GM12865 (cell line): ENCODE measurements around the gene DGCR2.
A peak's percentile ranks its signal among the peaks of the same experiment; 100 is the strongest.
"Not testable (repeated sequence)": the region's sequence is repeated elsewhere in the genome, so short reads cannot be mapped to it uniquely, and the experiment has no call there.

Source experiments
- DNase-seq: peaks from one replicate; pipeline ENCODE4 v3.0.0; 2010; ENCODE audit warnings: low read depth
- H3K4me3 ChIP-seq: 2 replicates; pipeline ENCODE4 v1.5.1; 2011; ENCODE audit warnings: mild to moderate bottlenecking, low read depth, low read length, control low read depth
- TF ChIP-seq, protein P1 (sequence below): IDR thresholded peaks from 2 replicates; pipeline ENCODE4 v1.5.1; 2011; ENCODE audit warnings: low read length, control low read depth, low read depth, inconsistent platforms; ENCODE audit not compliant: insufficient read depth; ENCODE audit errors: missing control alignments

DGCR2 gene

DNA sequence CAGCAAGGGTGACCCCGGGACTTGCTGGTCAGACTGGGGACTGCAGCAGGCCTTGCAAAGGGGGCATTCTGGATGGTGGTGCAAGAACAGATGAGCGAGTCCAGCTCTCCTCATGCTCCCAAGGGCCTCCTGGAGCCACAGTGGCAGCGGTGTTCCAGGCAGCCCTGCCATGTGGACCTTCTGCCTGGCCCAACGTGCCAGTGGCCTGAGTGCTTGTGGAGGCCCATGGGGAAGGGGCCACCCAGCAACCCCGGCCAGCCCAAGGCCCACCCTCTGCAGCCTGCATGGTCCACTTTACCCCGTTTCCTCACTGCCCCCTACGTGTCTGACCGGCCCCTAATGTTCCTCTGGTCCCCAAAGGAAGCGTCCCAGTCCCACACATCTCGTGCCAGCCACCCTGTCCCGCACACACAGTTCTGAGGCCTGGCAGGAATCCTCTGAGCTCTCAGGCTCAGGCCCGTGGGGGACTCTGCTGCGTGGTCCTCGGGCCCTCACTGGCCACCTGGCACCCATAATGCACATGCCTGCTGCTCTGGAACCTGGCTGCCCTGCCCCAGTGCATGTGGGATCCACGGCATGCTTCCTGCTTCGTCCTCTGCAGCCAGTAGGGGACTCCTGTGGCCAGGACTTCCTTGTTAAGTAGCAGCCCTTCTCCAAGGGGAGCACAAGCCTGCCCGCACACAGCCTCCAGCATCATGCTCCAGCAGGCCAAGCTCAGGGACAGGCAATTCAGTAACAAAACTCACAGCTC, 85.5 kb downstream of the DGCR2 start:
- DNase-seq, result no peak
- no peak overlapping the region for H3K4me3 ChIP-seq
- TF ChIP-seq, protein P1, sequence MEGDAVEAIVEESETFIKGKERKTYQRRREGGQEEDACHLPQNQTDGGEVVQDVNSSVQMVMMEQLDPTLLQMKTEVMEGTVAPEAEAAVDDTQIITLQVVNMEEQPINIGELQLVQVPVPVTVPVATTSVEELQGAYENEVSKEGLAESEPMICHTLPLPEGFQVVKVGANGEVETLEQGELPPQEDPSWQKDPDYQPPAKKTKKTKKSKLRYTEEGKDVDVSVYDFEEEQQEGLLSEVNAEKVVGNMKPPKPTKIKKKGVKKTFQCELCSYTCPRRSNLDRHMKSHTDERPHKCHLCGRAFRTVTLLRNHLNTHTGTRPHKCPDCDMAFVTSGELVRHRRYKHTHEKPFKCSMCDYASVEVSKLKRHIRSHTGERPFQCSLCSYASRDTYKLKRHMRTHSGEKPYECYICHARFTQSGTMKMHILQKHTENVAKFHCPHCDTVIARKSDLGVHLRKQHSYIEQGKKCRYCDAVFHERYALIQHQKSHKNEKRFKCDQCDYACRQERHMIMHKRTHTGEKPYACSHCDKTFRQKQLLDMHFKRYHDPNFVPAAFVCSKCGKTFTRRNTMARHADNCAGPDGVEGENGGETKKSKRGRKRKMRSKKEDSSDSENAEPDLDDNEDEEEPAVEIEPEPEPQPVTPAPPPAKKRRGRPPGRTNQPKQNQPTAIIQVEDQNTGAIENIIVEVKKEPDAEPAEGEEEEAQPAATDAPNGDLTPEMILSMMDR, result no peak

DNA sequence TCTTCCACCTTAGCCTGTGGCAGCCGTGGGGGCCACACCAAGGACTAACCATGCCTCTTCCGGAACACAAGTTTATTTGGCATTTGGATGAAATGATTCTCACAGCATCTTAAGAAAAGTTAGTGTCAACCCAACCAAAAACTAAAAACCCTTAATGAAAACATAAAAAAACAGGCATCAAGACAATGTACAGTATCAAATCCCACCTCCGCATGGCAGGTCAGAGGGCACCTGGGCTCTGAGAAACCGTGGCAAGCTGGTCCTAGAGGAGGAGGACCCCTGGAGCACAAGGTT, 86.0 kb downstream of the DGCR2 start:
- TF ChIP-seq, protein P1, result no peak
- no peak overlapping the region for H3K4me3 ChIP-seq
- no peak for DNase-seq

DNA sequence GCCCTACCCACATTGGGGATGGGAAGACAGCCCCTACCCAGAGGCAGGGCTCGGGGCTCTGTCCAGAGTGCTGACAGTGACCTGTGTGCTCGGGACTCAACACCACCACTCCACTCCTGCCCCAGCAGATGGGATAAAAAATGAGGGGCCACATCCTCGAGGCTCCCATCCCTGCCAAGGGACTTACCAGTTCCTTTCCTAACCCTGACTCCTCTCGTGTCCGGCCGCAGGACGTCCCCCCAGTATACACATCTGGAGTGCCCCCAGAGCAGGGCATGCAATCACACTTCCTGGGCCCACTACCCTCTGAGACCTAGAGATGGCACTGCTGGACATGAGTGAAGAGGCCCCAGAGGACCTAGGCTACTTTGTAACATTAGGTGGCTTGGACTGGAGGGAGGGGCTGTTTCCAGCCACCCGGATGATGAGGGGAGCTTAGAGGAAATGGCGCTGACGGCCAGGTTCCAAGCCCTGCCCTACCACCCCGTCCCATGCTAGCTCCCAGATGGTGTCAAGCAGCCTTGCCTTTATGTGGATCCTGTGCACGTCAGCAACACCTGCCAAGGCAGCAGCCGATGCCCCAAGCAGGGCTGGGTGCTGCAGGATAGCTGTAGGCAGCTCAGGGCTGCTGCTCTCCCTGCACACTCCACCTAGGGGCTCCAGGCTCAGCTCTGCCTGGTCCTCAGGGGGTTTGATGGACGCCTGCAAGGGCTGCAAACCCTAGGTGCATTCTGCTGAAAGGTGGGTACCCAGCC, 86.6 kb downstream of the DGCR2 start:
- DNase-seq, result peak; percentile 11
- no peak overlapping the region for H3K4me3 ChIP-seq
- TF ChIP-seq, protein P1, result no peak

DNA sequence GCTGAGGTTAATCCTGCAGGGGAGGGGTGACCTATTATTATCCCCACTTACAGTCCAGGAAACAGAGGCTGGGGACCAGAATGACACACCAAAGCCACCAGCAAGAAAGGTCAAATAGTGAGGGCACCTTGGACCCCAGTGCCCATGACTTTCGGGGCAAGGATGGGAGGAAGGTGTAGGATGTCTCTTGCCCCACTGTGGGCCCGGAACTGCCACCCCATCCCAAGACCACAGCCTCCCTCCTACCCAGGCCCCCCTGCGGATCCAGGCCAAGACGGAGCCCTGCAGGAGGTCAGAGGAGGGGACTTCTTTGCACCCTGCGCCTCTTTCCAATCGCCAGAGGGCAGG, 87.1 kb downstream of the DGCR2 start:
- H3K4me3 ChIP-seq, DNase-seq: not testable (repeated sequence)

DNA sequence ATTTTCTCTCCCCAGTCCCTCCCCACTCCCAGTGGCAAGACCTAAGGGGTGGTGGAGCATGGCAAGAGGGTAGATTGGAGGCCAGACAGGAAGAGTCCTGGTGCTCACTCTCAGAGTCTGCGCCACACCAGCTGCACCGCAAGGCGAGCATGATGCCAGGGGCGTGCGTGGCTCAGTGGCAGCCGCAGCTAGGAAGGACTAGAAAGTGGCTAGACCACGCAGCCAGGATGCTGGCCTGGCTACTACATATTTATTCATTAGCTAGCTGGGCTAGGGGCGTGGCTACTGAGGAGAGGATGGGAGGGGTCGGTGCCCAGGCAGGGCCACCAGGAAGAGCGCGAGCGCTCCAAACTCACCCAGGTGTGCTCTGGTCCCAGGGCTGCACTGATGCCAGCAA, 87.5 kb downstream of the DGCR2 start:
- DNase-seq, H3K4me3 ChIP-seq: not testable (repeated sequence)

DNA sequence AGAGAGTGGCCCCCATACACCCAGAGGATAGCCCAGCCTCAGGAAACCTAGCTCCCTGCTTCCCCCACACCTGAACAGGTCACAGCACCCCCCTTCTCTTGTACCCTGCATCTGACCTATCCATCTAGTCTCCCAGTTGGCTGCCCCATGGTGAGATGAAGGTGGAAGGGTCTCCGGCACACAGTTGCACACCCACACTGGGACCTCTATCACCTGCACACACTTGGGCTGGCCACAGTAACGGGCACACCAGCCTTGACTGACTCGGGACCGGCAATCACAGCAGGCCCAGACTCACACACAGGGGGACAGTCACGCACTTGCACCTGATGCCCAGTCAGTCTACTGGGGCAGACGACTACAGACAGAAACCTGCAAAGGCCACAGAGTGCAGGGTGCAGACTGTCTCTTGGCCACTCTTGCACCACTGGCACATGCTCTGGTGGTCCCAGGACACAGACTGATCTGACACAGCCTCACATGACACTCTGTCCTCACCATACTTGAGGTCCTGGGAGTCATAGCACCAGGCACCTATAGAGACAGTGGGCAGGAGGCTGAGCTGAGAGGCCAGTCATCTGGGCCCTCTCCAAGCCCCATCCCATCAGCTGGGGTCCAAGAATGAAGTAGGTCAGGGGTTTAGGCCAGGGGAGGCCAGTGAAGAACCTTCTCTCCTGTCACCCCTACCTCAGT, 88.0 kb downstream of the DGCR2 start:
- DNase-seq, H3K4me3 ChIP-seq: not testable (repeated sequence)

DNA sequence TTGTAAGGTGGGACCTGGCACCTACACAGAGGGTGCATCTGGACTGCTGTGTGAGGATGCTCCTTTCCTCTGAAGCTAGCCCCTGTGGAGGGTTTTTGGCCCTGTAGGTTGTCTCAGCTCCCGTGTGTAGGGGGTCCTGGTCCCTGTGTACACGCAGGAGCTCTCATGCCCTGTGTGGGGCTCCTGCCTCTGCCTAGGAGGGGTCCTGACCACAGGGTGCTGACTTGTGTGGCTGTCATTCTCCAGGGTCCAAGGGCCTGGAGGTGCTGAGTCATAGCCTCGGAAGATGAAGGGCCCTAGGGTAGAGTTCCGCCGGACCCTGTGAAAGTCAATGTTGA, 88.7 kb downstream of the DGCR2 start:
- not testable (repeated sequence) for DNase-seq, H3K4me3 ChIP-seq

DNA sequence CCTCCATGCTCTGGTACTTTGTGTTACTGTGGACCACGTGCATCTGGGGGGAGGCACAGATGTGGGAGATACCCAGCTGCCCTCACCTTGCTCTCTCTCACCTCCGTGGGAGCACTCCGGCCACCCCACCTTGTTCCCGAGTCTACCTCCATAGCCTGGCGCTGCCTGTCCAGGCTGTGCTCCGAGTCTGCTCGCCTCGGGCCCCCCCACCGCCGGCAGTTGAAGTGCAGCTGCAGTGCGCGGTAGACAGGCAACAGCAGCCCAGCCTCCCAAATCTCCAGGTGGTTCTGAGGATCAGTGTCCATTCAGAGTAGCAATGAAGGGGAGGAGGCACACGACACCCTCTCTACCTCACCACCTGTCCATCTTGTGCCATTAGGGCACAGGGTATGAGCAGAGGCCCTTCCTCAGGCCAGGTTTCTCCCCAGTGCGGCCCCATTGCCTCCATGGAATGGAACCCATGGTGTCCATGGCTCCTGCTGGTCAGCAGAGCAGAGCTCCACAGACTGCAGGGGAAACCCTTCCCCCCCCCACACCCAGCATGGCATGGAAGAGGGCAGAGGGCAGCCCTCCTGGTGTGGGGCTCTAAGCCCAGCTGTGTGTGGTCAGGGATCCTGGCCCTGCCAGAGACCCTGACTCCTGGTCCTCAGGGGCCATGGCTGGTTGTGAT, 89.2 kb downstream of the DGCR2 start:
- not testable (repeated sequence) for DNase-seq

DNA sequence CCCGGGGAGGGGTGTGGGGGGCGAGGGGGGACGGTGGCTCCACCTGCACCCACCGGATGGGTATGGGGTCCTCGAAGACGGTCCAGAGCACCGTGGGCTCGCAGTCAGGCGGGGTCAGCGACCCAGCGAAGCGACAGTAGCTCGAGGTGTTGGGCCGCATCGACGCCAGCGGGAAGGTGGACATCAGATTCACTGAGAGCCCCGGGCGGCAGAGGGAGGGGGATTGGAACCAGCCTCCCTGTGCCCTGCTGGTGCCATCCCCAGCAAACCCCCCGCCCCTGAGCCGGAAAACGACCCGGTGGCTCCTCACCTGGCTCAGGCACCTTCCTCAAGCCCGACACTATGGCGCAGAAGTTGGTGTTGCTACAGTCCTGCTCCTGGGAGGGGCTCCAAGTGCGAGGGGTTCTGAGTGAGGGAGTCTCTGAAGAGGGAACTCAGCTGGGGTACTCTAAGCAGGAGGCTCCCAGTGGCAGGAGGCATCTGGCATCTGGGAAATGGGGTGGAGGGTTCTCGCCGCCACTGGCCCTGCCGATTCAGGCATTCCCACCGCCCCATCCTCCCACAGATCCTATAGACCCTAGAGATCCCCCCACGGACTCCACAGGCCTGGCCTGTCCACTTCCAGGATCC, 89.9 kb downstream of the DGCR2 start:
- not testable (repeated sequence) for H3K4me3 ChIP-seq, DNase-seq

More for the DNA sequence above, 89.2 kb downstream of the DGCR2 start:
- not testable (repeated sequence) for H3K4me3 ChIP-seq

DNA sequence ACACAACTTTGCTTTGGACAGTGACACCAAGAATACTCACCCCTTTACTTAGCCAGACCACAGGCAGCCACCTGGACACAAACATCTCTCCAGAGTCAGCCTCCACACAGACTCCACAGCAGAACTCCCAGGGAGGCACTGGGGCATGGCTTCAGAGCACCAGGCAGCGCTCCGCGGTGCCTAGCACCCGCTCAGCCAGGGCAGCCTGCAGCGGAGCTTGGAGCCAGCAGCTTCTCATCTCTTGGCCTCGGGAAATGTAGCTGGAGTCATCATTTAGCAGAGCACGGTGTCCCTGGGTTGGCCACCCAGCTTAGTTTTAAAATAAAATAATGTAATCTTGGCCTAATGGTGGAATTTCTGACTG, 91.3 kb downstream of the DGCR2 start:
- DNase-seq, H3K4me3 ChIP-seq: not testable (repeated sequence)

DNA sequence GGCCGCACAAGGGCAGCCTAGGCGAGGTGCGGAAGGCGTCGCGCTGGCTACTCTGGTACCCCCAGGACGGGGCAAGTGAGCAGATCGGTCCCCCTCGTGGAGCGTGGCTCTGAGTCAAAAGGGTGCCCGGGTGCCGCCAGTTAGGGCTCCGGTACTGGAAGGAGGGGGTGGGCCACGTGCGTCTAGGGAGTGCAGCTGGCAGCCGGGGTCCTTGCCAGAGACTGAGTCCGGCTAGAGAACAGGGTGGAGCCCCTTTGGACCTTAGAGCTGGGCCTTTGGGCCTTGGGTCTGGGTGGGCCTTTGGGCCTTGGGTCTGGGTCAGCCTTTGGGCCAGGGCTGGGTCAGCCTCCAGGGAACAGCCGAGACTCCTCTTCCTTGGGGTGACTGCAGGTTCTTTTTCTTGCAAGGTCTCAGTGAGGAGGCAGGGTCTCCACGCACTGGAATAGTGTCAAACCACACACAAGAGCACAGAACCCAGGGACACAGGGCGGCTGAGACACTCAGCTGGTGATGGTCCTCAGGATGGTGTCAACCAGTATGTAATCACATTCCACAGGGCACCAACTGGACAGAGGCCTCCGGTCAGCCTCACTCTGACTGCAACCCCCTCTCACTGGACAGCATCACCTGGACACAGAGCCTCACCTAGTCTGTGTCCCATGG, 91.9 kb downstream of the DGCR2 start:
- not testable (repeated sequence) for DNase-seq, H3K4me3 ChIP-seq

DNA sequence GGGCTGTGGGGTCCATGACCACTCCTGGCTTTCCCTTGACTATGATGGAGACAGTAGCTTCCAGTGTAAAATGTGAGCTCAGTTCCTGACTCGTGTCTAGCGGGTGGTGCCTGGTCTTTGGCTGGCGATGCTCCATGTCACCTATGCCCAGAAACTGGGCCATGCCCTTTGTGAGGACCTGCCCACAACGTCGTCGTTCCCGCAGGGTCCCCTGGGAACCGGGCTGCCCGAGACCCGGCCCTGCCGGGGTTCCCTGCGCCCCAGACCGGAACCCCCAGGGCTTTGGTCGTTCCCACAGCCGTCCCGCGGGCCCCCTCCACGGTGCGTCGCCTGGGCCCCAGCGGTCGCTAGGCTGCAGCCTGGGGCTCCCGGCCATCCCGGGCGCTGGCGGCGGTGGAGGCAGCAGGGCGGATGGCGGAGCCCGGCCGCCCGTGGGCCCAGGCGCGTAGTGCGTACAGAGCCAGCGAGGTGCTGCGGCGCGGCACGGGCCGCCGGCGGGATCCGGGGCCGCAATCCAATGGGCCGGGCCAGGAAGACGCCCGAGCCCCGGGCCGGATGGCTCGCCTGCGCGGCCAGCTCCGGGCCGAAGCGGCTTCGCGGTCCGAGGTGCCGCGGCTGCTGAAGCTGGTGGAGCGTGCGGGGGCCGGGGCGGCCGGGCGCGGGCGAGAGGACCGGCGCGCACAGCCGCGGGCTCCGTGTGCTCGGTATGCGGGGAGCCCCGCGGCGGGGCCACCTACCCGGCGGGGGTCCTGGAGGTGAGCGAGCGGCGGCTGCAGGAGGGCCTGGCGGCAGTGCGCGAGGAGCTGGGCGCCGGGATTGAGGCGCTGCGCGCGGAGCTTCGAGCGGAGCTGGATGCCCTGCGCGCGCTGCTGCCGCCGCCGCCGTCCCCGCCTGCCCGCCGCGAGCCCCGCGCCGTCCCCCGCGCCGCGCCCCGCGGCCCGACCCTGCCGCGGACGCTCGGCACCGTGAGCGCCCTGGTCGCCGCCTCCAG, 92.8 kb downstream of the DGCR2 start:
- not testable (repeated sequence) for H3K4me3 ChIP-seq, DNase-seq

DNA sequence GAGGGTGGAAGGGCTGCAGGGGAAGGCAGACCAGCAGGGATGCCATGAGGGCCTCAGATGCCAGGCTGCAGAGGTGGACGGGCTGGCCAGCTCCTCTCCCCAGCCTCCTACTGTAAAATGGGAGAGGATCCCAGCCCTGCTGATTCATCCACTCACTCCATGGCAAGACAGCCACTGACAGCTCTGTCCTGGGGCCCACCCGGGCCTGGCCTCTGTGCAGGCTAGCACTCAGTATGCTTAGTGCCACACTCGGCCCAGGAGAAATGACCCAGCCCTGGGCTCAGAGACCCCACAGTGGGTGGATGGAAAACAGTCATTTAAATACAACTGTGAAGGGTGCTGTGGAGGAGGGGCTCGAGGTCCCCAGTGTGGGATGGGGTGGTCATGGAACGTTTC, 94.2 kb downstream of the DGCR2 start:
- DNase-seq, H3K4me3 ChIP-seq: not testable (repeated sequence)
